NCI-H748 (cell line): ENCODE results near the gene KLHDC7B.
"Not testable (repeated sequence)": the region's sequence is repeated elsewhere in the genome, so short reads cannot be mapped to it uniquely, and the experiment has no call there.

Experiments
- DNase-seq: peaks from one replicate; lab custom pipeline; 2025; ENCODE audit not compliant: unreplicated experiment; lab: John Stamatoyannopoulos, UW

Gene KLHDC7B

DNA sequence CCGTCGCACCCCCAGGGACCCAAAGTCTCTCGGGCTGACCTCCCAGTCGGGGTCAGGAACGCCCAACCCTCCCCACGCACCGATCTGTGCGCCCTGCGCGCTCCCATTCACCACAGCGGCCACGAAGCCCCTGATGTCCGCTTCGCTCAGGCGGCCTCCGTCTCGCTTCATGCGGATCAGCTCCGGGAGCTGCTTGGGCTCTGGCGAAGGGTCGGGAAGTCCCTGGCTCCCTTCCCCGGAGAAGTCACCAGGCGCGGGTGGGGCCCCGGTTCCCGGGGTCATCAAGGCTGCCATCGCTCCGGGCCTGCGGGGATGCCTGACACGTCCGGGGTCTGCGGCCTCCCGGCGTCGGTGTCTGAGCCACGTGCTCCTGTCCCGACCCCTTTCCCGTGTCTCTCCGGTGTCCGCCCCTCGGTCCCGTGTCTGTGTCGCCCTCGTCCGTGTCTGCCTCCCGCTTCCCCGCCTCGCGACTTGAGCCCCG lies 16.2 kb upstream of the KLHDC7B start:
- peak; percentile 33 for DNase-seq

DNA sequence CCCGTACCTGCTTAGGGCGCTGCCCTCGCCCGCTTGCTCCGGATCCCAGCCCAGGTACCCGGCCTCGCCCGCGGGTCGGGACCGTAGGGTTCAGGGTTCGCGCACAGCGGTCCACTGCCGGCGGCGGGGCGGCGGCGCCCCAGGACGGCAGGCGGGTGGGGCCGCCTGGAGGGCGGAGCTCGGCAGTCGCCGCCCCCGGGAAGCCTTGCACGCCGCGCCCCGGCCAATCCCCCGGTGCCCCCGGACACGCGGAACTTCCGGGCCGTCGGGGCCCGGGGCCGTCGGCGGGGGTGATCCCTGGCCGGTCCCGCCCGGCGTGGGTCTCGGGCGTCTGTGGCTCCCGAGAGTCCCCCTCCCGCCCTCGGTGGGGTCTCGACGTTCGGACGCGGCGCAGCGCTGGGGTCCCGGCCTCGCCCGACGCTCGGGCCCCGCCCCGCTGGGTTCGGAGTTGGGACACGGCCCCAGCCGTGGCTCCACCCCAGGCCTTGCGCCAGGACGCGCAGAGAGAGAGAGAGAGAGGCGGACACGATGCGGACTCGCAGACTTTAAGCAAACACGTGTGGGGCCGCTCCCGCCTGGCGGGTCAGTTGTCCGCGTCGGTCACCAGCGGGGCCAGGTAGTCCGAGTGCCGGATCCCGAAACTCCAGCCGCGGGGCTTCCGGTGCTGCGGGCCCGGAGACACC lies 15.7 kb upstream of the KLHDC7B start, which contains the start of gene TYMP:
Gene TYMP (minus strand): TSS at position 116 of the 683 bp plus-strand sequence. CDS start 303 bp downstream, outside the sequence.
- DNase-seq = peak; percentile 47

DNA sequence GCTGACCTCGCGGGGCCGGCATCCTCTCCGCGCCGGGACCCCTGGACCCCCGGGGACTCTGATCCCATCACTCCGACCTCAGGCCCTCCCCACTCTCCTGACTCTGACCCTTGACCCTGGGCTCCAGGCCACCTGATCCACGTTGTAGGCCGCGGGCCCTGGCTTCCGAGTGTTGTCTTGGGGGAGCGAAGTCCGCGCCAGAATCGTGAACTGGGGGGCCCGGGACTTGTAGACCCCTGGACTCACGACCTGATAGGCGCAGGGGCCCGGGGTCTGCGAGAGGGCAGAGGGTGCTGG lies 15.2 kb upstream of the KLHDC7B start:
- no peak for DNase-seq

DNA sequence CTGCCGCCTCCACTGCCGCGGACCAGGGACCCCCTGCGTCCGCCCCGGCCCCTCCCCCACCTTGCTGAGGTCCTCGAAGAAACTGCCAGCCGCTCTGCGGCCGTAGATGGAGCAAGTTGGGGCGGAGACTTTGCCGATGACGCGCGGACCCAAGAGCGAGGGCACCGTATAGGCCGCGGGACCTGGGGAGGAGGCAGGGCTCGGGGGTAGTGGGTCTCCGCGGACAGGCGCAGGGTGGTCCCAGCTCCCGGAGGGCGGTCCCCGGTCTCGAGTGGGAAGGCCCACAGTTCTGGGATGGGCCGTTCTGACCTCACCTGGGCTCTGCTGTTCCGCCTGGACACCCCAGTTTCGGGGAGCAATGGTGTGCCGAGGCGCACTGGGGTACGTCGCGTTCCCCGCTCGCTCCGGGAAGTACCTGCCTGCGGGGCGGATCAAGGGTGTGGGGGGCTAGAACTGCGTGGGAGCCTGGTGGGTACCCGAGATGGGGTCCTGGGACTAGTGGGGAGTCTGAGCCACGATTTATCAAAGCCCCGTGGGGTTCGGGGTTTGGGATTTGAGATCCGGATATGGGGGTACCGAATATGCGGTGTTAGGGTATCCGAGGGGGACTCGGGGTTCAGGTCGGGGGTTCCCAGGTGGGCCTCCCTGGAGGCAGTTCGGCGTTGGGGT lies 14.7 kb upstream of the KLHDC7B start:
- DNase-seq = peak; percentile 80

DNA sequence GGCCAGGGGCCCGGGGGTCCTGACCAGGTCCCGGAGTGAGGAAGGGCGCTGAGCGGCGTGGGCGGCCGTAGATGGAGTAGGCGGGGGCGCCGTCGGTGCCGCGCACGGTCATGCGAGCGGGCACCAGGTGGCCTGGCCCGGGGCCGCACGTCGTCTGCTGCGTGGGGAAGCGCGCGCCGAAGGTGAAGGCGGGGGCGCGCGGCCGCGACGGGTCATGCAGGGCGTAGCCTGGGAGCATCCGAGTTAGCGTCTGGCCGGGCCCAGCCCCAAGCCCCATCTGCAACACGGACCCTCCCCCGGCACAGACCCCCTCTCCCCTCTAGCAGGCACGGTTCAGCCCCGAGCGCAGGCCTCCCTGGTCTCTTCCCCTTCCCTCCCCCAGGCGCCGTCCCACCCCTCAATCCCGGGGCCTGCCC lies 14.1 kb upstream of the KLHDC7B start:
- DNase-seq = peak; percentile 59

DNA sequence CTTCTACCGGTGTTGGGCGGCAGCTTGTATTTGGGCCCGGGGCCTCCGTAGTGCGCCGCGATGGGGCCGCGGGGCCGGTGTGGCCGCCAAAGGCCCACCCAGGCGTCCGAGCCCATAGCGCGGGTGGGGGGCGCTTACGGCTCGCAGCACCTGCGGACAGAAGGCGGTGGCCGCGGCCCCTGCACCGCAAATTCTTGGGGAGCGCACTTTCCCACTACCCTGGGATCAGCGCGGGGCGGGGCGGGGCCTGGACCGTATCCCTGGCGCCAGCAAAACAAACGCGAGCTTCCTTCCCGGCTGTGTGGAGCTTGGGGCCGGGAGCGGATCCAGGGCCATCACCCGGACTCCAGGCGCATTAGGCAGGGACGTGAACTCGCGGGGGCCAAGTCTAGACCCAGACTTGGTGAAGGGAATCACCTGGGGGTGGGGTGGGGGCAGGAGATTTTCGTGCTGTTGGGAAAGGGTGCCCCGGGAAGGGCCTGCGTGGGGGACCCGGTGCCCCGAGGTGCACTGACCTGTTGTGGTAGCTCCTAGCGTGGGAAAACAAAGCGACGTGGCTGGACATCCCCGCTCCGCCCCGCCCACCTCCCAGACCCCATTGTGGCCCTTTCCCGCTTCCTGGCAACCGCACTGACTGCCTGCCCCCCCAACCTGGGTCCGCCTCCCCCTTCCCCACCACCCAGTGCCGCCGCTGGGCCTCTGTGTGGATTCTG lies 13.6 kb upstream of the KLHDC7B start:
- peak; percentile 62 for DNase-seq

DNA sequence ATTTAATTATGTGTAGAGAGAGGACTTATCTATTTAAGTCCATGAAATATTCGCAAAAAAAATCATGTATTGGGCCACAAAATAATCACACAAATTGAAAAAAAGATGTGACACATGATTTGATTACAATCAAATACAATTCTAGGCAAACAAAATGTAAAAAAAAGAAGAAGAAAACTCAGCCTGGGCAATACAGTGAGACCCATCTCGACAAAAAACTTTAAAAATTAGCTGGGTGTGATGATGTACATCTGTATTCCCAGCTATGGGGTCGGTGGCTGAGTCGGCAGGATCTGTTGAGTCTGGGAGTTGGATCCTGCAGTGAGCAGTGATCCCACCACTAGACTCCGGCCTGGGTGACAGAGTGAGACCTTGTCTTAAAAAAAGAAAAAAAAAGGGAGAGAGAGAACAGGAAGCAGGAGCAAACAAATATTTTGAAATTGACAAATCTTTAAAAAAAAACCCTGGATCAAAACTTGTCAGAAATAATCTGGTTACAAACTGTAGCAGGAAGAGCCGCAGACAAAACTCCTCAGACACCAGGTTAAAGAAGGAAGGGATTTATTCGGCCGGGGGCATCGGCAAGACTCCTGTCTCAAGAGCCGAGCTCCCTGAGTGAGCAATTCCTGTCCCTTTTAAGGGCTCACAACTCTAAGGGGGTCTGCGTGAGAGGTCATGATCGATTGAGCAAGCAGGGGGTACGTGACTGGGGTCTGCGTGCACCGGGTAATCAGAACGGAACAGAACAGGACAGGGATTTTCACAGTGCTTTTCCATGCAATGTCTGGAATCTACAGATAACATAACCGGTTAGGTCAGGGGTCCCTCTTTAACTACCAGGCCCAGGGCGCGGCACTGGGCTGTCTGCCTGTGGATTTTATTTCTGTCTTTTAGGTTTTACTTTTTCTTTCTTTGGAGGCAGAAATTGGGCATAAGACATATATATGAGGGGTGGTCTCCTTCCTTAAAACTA lies 12.6 kb upstream of the KLHDC7B start:
- no peak for DNase-seq

DNA sequence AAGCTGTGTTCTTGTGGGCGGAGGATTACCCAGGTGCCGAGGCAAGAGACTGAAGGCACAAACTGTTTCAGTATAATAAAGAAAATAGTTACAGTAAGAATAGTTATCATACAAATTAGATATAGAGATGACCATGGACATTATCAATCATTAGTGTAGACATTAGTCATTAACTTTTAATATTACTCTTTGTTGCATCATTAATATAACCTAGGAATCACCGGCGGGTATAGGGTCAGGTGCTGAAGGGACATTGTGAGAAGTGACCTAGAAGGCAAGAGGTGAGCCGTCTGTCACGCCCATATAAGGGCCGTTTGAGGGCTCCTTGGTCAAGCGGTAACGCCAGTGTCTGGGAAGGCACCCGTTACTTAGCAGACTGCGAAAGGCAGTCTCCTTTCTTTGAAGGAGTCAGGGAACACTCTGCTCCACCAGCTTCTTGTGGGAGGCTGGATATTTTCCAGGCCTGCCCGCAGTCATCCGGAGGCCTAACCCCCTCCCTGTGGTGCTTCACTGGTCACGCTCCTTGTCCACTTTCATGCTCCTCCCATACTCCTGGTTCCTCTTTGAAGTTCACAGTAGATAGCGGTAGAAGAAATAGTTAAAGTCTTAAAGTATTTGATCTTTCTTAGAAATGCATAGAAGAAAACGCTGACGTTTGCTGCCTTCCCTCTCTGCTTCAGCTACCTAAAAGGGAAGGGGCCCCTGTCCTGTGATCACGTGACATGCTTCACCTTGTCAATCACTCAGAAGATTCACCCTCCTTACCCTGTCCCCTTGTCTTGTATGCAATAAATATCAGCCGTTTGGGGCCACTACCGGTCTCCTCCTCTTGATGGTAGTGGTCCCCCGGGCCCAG lies 11.6 kb upstream of the KLHDC7B start:
- DNase-seq = not testable (repeated sequence)

DNA sequence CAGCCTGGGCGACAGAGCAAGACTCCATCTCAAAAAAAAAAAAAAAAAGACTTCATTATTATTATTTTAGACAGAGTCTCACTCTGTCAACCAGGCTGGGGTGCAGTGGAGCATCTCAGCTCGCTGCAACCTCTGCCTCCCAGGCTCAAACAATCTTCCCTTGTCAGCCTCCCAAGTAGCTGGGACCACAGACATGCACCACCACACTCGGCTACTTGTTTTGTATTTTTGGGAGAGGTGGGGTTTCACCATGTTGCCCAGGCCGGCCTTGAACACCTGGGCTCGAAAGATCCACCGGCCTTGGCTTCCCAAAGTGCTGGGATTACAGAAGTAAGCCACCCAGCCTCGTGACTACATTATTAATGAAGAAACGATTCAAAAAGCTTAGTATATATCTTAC lies 10.6 kb upstream of the KLHDC7B start:
- DNase-seq = no peak

DNA sequence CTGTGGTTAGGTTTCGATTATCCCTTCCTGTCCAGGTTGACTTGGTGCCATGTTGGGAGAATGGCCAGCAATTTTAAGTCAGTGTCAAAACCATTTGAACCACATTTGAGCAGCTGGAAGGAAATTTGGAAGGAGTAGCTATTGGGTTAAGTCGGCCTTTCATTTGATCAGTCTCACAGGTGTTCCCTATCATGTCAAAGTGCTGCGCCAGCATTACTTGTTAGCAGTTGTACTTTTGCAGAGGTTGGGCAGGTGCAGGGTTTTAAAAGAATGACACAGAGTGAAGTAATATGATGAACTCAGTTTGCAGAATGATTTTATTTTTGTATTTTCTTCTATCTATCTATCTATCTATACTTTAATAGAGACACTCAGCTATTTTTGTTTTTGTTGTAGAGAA lies 9.5 kb upstream of the KLHDC7B start:
- no peak for DNase-seq

DNA sequence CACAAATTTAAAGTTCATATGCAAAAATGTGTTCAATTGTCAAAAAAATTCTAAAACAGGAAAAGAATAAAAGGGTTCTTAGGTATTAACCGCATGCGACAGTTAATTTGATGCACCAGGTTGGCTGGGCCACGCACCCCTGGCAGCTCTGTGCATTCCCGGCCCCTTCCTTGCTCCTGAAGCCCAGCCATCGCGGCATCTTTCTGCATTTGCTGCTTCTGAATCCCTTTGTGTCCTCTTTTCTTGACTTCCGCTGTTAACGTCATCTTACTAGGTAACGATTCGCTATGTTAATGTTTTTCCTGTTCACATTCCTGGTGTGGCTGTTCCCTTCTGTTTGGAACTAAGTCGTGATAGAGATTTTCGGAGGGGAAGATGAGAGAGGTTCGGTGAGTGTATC lies 7.9 kb upstream of the KLHDC7B start:
- DNase-seq = no peak

DNA sequence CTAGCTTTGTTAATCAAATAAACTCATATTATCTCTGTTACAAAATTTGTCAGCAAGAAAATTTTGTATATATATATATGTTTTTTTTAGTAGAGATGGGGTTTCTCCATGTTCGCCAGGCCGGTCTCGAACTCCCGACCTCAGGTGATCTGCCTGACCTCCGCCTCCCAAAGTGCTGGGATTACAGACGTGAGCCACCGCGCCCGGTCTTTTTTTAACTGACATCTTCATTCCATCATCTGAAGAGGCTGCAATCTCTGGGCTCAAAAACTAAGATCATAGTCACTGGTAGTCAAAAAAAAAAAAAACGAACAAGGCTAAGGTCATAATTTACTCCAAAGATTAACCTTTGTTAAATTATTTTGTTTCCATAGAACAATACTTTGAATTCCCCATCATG lies 5.3 kb upstream of the KLHDC7B start:
- DNase-seq = no peak

DNA sequence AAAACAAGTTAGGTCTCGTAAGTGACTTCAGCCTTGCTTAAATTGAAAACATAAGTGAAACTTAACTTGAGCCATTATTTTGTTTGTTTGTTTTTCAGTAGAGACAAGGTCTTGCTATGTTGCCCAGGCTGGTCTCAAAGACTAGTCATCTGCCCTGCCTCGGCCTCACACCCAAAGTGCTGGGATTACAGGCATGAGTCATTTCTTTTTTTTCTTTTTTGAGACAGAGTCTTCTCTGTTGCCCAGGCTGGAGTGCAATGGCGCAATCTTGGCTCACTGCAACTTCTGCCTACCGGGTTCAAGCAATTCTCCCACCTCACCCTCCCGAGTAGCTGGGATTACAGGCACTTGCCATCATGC lies 4.1 kb upstream of the KLHDC7B start:
- DNase-seq = not testable (repeated sequence)

DNA sequence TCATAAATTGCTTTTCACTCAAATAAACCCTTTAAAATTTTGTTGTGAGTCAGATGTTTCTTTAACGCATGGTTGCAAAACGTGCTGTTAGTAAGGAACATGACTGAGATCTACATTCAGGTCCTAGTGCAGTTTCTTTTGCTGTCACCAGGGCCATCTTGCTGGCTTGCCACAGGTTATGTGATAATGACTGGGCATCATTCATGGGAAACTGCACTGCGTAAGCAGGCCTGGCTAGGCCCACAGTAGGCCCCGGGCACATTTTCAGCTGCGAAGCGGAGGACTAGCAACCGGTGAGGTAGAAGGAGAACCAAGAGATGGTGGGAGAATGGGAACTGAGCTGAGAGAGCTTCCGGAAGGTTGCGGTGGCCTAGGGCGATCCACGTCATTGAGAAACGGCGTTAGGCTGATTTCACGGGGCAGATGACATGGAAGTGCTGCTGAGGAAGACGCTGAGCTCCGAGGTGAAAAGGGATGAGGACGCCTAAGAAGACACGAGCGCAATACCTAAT lies 3.2 kb upstream of the KLHDC7B start:
- no peak for DNase-seq

DNA sequence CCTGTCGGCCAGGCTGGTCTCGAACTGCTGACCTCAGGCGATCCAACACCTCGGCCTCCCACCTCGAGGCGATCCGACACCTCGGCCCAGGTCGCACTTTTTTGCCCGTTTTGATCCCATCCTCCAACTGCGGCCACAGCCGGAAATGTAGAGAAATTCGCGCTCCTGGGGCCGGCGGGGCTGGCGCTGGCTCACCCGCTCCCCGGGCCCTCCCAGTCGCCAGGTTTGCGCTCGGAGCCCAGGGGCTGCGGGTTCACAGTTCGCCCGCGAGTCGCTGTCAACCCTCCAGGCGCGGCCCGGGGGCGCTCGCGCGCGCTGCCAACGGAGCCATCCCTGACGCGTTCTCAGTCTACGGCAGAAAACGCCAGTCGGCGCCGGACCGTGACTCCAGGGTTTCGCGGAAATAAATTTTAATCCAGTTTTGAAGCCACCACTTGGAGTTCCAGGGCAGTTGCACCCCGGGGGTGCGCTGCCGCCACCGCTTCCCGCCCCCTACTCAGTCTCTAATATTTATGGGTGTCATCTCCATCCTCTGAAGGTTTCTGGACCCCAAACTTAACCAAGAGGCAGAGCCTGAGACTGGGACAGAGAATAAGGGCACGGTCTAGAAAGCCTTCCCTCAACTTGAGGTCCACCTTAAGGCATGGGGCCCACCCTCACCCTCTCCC lies 1.5 kb upstream of the KLHDC7B start:
- peak; percentile 53 for DNase-seq

DNA sequence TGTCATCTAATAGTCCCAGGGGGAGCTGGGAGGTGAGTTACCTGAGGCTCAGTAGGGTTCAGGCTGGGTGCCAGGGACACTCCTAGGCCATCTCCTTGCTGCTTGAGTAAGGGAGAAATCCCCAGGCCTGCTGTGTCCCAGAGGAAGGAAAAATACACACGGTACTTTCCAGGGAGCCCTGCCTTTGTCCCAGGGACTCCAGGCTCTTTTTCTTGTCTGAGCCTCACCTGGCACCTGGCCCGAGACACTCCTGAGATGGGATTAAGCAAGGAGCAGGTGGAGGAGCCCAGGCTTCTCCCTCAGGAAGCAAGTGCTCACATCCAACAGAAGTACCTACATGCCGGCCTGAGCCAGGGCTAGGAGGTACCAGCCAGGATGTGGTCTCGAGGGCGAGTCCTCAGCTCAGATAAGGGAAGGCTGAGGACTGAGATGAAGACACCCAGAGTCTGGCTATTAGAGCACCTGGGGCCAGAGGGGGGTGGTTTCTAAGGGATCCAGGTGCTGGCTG lies 899 bp upstream of the KLHDC7B start:
- no peak for DNase-seq

DNA sequence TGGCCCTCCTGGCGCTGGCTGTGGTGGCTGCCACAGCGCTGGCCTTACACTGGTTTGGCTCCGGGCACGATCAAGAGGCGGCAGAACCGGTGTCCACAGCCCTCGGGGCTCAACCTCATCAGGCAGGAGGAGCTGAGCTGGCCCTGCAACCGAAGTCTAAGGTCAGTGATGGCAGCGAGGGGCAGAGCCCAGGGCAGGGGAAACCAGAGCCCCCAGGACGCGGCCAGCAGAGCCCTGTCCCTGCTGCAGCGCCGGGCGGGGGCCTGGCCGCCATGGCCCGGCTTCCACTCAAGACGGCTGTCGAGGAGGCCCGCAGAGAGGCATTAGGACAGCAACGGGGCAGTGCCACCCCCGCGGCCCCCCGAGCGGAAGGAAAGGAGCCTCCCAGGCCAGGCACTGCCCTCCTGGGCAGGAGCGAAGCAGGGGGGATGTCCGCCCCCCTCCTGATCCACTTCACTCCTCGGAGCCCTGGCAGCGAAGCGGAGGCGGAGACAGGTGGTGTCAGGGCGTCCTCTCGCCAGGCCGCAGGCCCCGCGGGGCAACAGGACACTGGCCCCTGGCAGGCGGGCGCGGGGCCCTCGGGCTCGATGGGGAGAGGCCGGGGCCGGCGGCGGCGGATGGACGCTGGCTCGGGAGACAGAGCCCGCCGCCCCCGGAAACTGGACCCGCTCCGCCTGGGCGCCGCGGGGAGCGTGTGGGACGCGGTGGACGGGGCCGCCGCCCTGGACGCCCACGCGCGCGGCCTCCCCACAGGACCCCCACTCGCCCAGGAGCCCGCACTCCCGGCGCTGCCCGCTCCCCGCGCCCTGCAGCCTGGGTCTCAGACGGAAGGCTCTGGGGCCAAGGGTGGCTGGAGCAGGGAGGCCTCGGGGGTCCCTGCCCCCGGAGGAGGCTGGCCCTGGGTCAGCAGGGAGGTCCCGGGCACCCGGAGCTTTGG lies 895 bp downstream of the KLHDC7B start:
- DNase-seq = no peak
